DND-41 (cell line): ENCODE measurements around the gene PEAK3.

Source experiments
- ATAC-seq: fragments of 200-7000 bp; cut with Tn5 transposase; 3 replicates; pipeline ENCODE4 v1.9.1; 2021; ENCODE audit warnings: low read depth; ENCODE audit not compliant: insufficient read depth
- DNase-seq: peaks from one replicate; pipeline ENCODE4 v3.0.0-alpha.2; 2020
- H2AFZ ChIP-seq: 2 replicates; pipeline ENCODE4 v1.6.0; 2012; ENCODE audit warnings: low read depth, low read length
- H3K27ac ChIP-seq: 2 replicates; pipeline ENCODE4 v1.5.1; 2012; ENCODE audit warnings: low read length, inconsistent platforms
- H3K27me3 ChIP-seq: fragments of 200-600 bp; sonication (generic); 2 replicates; pipeline ENCODE4 v1.6.0; 2012; ENCODE audit warnings: low read length, mild to moderate bottlenecking, inconsistent platforms; ENCODE audit not compliant: insufficient read depth, poor library complexity
- H3K36me3 ChIP-seq: 2 replicates; pipeline ENCODE4 v1.5.1; 2012; ENCODE audit warnings: low read length, inconsistent platforms; ENCODE audit not compliant: insufficient read depth
- H3K4me1 ChIP-seq: 2 replicates; pipeline ENCODE4 v1.5.1; 2012; ENCODE audit warnings: mild to moderate bottlenecking, low read length; ENCODE audit not compliant: insufficient read depth
- H3K4me2 ChIP-seq: 2 replicates; pipeline ENCODE4 v1.6.0; 2012; ENCODE audit warnings: mild to moderate bottlenecking, moderate library complexity, low read length, inconsistent platforms; ENCODE audit not compliant: insufficient read depth
- H3K4me3 ChIP-seq, 2 experiments: fragments of 200-600 bp in 1 of 2; shearing (Covaris generic) in 1 of 2; 2 replicates each; pipeline ENCODE4 v1.5.1; 2012 to 2016; ENCODE audit warnings: inconsistent platforms in 2 of 2, low read length in 2 of 2, mild to moderate bottlenecking in 2 of 2, low read depth in 1 of 2, moderate library complexity in 1 of 2
- H3K79me2 ChIP-seq: 2 replicates; pipeline ENCODE4 v1.6.0; 2012; ENCODE audit warnings: low read length, inconsistent platforms; ENCODE audit not compliant: insufficient read depth
- H3K9ac ChIP-seq: 2 replicates; pipeline ENCODE4 v1.6.0; 2012; ENCODE audit warnings: low read depth, mild to moderate bottlenecking, inconsistent platforms, low read length, moderate library complexity
- H3K9me3 ChIP-seq: 2 replicates; pipeline ENCODE4 v1.5.1; 2012; ENCODE audit warnings: low read length, moderate library complexity, mild to moderate bottlenecking, inconsistent platforms; ENCODE audit not compliant: insufficient read depth, severe bottlenecking
- H4K20me1 ChIP-seq: 2 replicates; pipeline ENCODE4 v1.6.0; 2012; ENCODE audit warnings: low read length; ENCODE audit not compliant: insufficient read depth
- EZH2 ChIP-seq: IDR thresholded peaks from 3 replicates; pipeline ENCODE4 v1.6.1; 2012; ENCODE audit warnings: borderline replicate concordance, low read depth, mild to moderate bottlenecking, moderate library complexity, low read length, inconsistent platforms; ENCODE audit not compliant: severe bottlenecking
- TF ChIP-seq, protein P1 (sequence below): IDR thresholded peaks from 2 replicates; pipeline ENCODE4 v1.5.1; 2012; ENCODE audit warnings: borderline replicate concordance, low read length, moderate library complexity, mild to moderate bottlenecking; ENCODE audit not compliant: poor library complexity, severe bottlenecking; ENCODE audit errors: extremely low read depth

Gene PEAK3

GRCh38 chr19:2245273-2245672, 36.7 kb downstream of the PEAK3 start:
- H3K79me2 ChIP-seq = peaks cover 61% of the 10 kb centered on the region
- no peaks in the 10 kb centered on the region for H3K9me3 ChIP-seq
- H3K4me1 ChIP-seq = peaks cover 17% of the 10 kb centered on the region
- TF ChIP-seq, protein P1, sequence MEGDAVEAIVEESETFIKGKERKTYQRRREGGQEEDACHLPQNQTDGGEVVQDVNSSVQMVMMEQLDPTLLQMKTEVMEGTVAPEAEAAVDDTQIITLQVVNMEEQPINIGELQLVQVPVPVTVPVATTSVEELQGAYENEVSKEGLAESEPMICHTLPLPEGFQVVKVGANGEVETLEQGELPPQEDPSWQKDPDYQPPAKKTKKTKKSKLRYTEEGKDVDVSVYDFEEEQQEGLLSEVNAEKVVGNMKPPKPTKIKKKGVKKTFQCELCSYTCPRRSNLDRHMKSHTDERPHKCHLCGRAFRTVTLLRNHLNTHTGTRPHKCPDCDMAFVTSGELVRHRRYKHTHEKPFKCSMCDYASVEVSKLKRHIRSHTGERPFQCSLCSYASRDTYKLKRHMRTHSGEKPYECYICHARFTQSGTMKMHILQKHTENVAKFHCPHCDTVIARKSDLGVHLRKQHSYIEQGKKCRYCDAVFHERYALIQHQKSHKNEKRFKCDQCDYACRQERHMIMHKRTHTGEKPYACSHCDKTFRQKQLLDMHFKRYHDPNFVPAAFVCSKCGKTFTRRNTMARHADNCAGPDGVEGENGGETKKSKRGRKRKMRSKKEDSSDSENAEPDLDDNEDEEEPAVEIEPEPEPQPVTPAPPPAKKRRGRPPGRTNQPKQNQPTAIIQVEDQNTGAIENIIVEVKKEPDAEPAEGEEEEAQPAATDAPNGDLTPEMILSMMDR = no peak
- TF ChIP-seq EZH2 = no peak
- no peak overlapping the region for H3K9ac ChIP-seq
- H4K20me1 ChIP-seq = peaks cover 95% of the 10 kb centered on the region
- H3K4me3 ChIP-seq = no peak overlapping the region
- no peaks in the 10 kb centered on the region for H3K27me3 ChIP-seq
- H3K4me2 ChIP-seq = no peak overlapping the region
- DNase-seq (no peak), ATAC-seq (no peak)
- H3K27ac ChIP-seq = no peak overlapping the region
- H2AFZ ChIP-seq = no peak overlapping the region
- H3K36me3 ChIP-seq = peaks cover 99% of the 10 kb centered on the region

DNA sequence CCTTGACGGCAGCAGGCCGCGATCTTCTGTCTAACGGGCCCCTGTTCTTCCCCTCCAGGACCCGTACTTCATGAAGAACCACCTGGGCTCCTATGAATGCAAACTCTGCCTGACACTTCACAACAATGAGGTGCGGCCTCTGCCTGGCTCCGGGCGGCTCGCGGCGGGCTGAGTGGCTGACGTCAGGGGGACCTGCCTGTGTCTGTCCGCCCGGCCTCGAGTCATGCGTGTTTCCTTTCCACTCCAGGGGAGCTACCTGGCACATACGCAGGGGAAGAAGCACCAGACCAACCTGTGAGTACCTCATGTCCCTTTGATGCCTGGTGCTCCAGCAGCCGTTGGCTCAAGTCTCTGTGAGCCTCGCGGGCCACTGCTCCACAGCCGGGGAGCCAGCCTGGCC, 37.5 kb downstream of the PEAK3 start:
- no peak overlapping the region for H2AFZ ChIP-seq
- H3K4me3 ChIP-seq = no peak overlapping the region
- H3K9ac ChIP-seq = no peak overlapping the region
- H3K9me3 ChIP-seq = no peaks in the 10 kb centered on the region
- H4K20me1 ChIP-seq = peaks cover 94% of the 10 kb centered on the region
- no peak overlapping the region for H3K4me2 ChIP-seq
- no peak overlapping the region for H3K27ac ChIP-seq
- no peaks in the 10 kb centered on the region for H3K27me3 ChIP-seq
- H3K4me1 ChIP-seq = peaks cover 25% of the 10 kb centered on the region
- peaks cover 97% of the 10 kb centered on the region for H3K36me3 ChIP-seq
- TF ChIP-seq EZH2 = no peak
- ATAC-seq (no peak), DNase-seq (no peak)
- H3K79me2 ChIP-seq = peaks cover 69% of the 10 kb centered on the region

GRCh38 chr19:2244125-2244411, 37.9 kb downstream of the PEAK3 start:
- H3K79me2 ChIP-seq = peaks cover 73% of the 10 kb centered on the region
- no peak overlapping the region for H3K27ac ChIP-seq

GRCh38 chr19:2243274-2244124, 38.5 kb downstream of the PEAK3 start:
- no peaks in the 10 kb centered on the region for H3K27me3 ChIP-seq
- peaks cover 90% of the 10 kb centered on the region for H4K20me1 ChIP-seq
- peaks cover 91% of the 10 kb centered on the region for H3K36me3 ChIP-seq
- H2AFZ ChIP-seq = no peak overlapping the region
- H3K9ac ChIP-seq = no peak overlapping the region
- no peak for TF ChIP-seq EZH2
- TF ChIP-seq, protein P1 = no peak
- no peak for ATAC-seq
- peaks cover 35% of the 10 kb centered on the region for H3K4me1 ChIP-seq
- DNase-seq = no peak
- H3K27ac ChIP-seq = no peak overlapping the region
- H3K79me2 ChIP-seq = peaks cover 79% of the 10 kb centered on the region
- no peak overlapping the region for H3K4me2 ChIP-seq
- H3K4me3 ChIP-seq = no peak overlapping the region
- H3K9me3 ChIP-seq = no peaks in the 10 kb centered on the region

More at GRCh38 chr19:2244125-2244411, 37.9 kb downstream of the PEAK3 start:
- H3K4me1 ChIP-seq = peaks cover 29% of the 10 kb centered on the region
- H3K36me3 ChIP-seq = peaks cover 93% of the 10 kb centered on the region
- no peak overlapping the region for H3K4me2 ChIP-seq
- peaks cover 90% of the 10 kb centered on the region for H4K20me1 ChIP-seq
- no peaks in the 10 kb centered on the region for H3K9me3 ChIP-seq
- no peak for DNase-seq
- no peak overlapping the region for H2AFZ ChIP-seq
- TF ChIP-seq, protein P1 = no peak
- no peak for TF ChIP-seq EZH2
- no peak overlapping the region for H3K9ac ChIP-seq
- H3K4me3 ChIP-seq = no peak overlapping the region
- ATAC-seq = no peak
- H3K27me3 ChIP-seq = no peaks in the 10 kb centered on the region
